VCaP (cell line): ENCODE data around the gene PCDHGA8.
"Not testable (repeated sequence)": the region's sequence is repeated elsewhere in the genome, so short reads cannot be mapped to it uniquely, and the experiment has no call there.

Experiments used
- H3K27ac ChIP-seq: fragments of 450-650 bp; 2 replicates; pipeline ENCODE4 v1.5.1; 2017
- TF ChIP-seq, protein P1 (sequence below): fragments of 450-650 bp; conservative IDR thresholded peaks from 2 replicates; pipeline ENCODE4 v1.5.1; 2017; ENCODE audit warnings: mild to moderate bottlenecking, moderate library complexity

The PCDHGA8 gene

DNA sequence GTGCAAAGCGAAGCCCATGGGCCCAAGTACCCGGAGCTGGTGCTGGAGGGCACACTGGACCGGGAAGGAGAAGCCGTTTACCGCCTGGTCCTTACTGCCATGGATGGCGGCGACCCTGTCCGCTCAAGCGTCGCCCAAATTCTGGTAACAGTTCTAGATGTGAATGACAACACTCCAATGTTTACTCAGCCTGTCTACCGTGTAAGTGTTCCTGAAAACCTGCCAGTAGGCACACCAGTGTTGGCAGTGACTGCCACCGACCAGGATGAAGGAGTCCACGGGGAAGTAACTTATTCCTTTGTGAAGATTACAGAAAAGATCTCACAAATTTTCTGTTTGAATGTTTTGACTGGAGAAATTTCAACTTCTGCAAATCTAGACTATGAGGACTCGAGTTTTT, 17.8 kb upstream of the PCDHGA8 start:
- TF ChIP-seq, protein P1, sequence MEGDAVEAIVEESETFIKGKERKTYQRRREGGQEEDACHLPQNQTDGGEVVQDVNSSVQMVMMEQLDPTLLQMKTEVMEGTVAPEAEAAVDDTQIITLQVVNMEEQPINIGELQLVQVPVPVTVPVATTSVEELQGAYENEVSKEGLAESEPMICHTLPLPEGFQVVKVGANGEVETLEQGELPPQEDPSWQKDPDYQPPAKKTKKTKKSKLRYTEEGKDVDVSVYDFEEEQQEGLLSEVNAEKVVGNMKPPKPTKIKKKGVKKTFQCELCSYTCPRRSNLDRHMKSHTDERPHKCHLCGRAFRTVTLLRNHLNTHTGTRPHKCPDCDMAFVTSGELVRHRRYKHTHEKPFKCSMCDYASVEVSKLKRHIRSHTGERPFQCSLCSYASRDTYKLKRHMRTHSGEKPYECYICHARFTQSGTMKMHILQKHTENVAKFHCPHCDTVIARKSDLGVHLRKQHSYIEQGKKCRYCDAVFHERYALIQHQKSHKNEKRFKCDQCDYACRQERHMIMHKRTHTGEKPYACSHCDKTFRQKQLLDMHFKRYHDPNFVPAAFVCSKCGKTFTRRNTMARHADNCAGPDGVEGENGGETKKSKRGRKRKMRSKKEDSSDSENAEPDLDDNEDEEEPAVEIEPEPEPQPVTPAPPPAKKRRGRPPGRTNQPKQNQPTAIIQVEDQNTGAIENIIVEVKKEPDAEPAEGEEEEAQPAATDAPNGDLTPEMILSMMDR, result no peak
- no peak overlapping the region for H3K27ac ChIP-seq

DNA sequence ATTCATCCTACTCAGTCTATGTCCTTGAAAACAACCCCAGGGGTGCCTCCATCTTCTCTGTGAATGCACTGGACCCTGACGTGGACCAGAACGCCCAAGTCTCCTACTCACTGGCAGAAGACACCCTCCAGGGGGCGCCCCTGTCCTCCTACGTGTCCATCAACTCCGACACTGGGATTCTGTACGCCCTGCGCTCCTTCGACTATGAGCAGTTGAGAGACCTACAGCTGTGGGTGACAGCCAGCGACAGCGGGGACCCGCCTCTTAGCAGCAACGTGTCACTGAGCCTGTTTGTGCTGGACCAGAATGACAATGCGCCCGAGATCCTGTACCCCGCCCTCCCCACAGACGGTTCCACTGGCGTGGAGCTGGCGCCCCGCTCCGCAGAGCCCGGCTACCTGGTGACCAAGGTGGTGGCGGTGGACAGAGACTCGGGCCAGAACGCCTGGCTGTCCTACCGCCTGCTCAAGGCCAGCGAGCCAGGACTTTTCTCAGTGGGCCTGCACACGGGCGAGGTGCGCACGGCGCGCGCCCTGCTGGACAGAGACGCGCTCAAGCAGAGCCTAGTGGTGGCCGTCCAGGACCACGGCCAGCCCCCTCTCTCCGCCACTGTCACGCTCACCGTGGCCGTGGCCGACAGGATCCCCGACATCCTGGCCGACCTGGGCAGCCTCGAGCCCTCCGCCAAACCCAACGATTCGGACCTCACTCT, 16.8 kb upstream of the PCDHGA8 start:
- not testable (repeated sequence) for H3K27ac ChIP-seq

DNA sequence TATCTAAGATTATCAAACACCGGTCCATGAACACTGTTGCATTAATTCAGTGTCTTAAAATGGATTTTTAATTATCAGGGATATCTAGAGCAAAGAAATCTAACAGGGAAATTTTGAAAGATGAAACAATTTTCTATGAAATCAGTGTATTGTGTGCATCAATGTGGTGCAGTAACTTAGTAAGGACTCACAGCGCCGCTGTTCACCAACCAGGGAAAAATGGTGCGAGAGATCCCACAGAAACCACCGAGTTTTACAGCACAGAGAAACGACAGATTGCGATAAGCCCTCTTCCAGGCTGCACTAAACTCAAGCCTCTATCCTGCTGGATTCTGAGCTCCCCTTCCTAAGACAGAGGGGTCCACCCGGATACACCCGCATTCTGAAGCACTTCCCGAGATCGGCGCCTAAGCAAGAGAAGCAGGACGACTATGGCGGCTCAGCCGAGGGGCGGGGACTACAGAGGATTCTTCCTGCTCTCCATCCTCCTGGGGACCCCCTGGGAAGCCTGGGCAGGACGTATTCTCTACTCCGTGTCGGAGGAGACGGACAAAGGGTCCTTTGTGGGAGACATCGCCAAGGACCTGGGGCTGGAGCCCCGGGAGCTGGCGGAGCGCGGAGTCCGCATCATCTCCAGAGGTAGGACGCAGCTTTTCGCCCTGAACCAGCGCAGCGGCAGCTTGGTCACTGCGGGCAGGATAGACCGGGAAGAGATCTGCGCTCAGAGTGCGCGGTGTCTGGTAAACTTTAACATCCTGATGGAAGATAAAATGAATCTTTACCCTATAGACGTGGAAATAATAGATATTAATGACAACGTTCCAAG, 9.8 kb upstream of the PCDHGA8 start, which contains the start of gene PCDHGA7:
PCDHGA7 (plus strand) TSS at position 274 of the 826 bp plus-strand sequence; CDS start at position 432, 158 bp downstream.
- TF ChIP-seq, protein P1, result no peak
- H3K27ac ChIP-seq, result no peak within 1 kb of the TSS

DNA sequence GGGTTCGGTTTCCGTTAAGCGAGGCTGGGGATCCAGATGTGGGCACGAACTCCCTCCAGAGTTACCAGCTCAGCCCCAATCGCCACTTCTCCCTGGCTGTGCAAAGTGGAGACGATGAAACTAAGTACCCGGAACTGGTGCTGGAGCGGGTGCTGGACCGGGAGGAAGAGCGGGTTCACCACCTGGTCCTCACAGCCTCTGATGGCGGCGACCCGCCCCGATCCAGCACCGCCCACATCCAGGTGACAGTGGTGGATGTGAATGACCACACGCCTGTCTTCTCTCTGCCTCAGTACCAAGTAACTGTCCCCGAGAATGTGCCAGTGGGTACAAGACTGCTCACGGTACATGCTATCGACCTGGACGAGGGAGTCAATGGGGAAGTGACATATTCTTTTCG, 9.1 kb upstream of the PCDHGA8 start:
- TF ChIP-seq, protein P1, result no peak

DNA sequence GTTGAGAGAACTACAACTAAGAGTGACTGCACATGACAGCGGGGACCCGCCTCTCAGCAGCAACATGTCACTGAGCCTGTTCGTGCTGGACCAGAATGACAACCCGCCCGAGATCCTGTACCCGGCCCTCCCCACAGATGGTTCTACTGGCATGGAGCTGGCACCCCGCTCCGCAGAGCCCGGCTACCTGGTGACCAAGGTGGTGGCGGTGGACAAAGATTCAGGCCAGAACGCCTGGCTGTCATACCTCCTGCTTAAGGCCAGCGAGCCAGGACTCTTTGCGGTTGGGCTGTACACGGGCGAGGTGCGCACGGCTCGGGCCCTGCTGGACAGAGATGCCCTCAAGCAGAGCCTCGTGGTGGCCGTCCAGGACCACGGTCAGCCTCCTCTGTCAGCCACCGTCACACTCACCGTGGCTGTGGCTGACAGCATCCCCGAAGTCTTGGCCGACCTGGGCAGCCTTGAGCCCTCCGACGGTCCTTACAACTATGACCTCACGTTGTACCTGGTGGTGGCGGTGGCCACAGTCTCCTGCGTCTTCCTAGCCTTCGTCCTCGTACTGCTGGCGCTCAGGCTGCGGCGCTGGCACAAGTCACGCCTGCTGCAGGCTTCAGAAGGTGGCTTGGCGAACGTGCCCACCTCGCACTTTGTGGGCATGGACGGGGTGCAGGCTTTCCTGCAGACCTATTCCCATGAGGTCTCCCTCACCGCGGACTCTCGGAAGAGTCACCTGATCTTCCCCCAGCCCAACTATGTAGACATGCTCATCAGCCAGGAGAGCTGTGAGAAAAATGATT, 7.8 kb upstream of the PCDHGA8 start:
- TF ChIP-seq, protein P1, result no peak
- no peak overlapping the region for H3K27ac ChIP-seq

More for the DNA sequence above, 9.1 kb upstream of the PCDHGA8 start:
- no peak overlapping the region for H3K27ac ChIP-seq

DNA sequence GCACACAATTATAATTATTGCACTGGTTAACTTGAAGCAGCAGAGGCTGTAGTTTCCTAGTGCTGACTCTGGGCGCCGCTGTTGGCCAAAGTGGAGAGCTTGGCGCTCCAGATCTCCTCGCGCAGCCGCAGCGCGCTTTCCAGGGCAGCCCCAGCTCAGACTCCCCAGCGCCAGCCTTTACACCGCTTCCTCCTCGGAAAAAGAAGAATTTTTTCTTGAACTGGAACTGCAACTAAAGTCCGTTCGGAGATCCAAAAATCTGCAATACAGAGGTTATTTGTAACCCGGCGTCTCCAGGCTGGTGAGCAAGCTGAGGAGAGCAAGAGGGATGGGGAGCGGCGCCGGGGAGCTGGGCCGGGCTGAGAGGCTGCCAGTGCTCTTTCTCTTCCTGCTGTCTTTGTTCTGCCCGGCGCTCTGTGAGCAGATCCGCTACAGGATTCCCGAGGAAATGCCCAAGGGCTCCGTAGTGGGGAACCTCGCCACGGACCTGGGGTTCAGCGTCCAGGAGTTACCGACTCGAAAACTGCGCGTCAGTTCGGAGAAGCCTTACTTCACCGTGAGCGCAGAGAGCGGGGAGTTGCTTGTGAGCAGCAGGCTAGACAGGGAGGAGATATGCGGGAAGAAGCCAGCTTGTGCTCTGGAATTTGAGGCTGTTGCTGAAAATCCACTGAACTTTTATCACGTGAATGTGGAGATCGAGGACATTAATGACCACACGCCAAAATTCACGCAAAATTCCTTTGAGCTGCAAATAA, 4.7 kb upstream of the PCDHGA8 start, which contains the start of gene PCDHGB4:
PCDHGB4 (plus strand) TSS at position 142 of the 755 bp plus-strand sequence; CDS start at position 329, 187 bp downstream.
- TF ChIP-seq, protein P1, result peak; percentile 85
- H3K27ac ChIP-seq, result not testable (repeated sequence)

DNA sequence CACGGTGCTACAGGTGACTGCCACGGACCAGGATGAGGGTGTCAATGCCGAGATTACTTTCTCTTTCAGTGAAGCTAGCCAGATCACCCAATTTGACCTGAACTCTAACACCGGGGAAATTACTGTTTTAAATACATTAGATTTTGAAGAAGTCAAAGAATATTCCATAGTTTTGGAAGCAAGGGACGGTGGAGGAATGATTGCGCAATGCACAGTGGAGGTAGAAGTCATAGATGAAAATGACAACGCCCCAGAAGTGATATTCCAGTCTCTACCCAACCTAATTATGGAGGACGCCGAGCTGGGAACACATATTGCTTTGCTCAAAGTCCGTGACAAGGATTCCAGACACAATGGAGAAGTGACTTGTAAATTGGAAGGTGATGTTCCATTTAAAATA, 3.8 kb upstream of the PCDHGA8 start:
- TF ChIP-seq, protein P1, result no peak
- no peak overlapping the region for H3K27ac ChIP-seq
